Aorta (tissue), 5 donors: ENCODE measurements around the gene NTM. TPM values are rescaled to one million over a fixed set of nuclear protein-coding genes. Genes with fewer than 3 reads are reported as not detected.

Experiments used
- ATAC-seq: fragments of 200-7000 bp; cut with Tn5 transposase; one replicate; pipeline ENCODE4 v1.9.1; 2022; ENCODE audit warnings: moderate library complexity; ENCODE audit not compliant: low FRiP score
- DNase-seq, 2 donors: peaks; one replicate each; pipeline ENCODE4 v3.0.0-alpha.2; 2020
- H3K27ac ChIP-seq, 2 donors: one replicate each; pipeline ENCODE4 v1.5.1; 2013; ENCODE audit warnings: low read length in 2 of 2, mild to moderate bottlenecking in 2 of 2, moderate library complexity in 2 of 2, control low read depth in 1 of 2, inconsistent platforms in 1 of 2, low read depth in 1 of 2
- H3K27me3 ChIP-seq, 2 donors: one replicate each; pipeline ENCODE4 v1.6.1; 2013; ENCODE audit warnings: control low read depth in 1 of 2, low read length in 1 of 2, mild to moderate bottlenecking in 1 of 2, moderate library complexity in 1 of 2; ENCODE audit not compliant: insufficient read depth in 2 of 2, control insufficient read depth in 1 of 2
- H3K36me3 ChIP-seq, 2 donors: one replicate each; pipeline ENCODE4 v1.6.1; 2013; ENCODE audit warnings: control low read depth in 1 of 2, low read length in 1 of 2, mild to moderate bottlenecking in 1 of 2; ENCODE audit not compliant: insufficient read depth in 2 of 2, control insufficient read depth in 1 of 2
- H3K4me1 ChIP-seq, 2 donors: one replicate each; pipeline ENCODE4 v1.6.1; 2013; ENCODE audit warnings: low read length in 2 of 2, control low read depth in 1 of 2, mild to moderate bottlenecking in 1 of 2, moderate library complexity in 1 of 2; ENCODE audit not compliant: insufficient read depth in 2 of 2, control insufficient read depth in 1 of 2
- H3K4me3 ChIP-seq, 2 donors: one replicate each; pipeline ENCODE4 v1.5.1; 2013; ENCODE audit warnings: low read length in 2 of 2, control low read depth in 1 of 2, mild to moderate bottlenecking in 1 of 2
- H3K9me3 ChIP-seq: one replicate; pipeline ENCODE4 v1.6.1; 2013; ENCODE audit warnings: mild to moderate bottlenecking, low read length; ENCODE audit not compliant: control insufficient read depth
- WGBS, 2 donors: extraction: QIAGEN DNeasy Blood & Tissue Kit; methylation state at CpG; one replicate each; pipeline ENCODE4 v1.1.7; 2013; 5-methylcytosine and 5-hydroxymethylcytosine counted together
- intact Hi-C, 2 donors: fragments of 100-400 bp; cut with DNase I; formaldehyde crosslinking; loops; one replicate each; pipeline versions ENCODE4 v1.14.2 to v1.15.0; 2022
- polyA plus RNA-seq, 2 donors: library from polyadenylated mRNA; stranded (reverse); fragments of 200-250 nt; gene quantifications; one replicate each; pipeline ENCODE4 v1.2.3, GENCODE V29; 2013
- total RNA-seq, 2 donors: library from RNA; stranded (reverse); fragmentation: NEBNext Ultra II Directional; extraction: Animal tissue kit (Norgen Biotek cat#: 25700); gene quantifications; one replicate each; pipeline ENCODE4 v1.2.1, GENCODE V29; 2021
- donor health status: healthy with polysubstance abuse.
- donor health status: Bipolar disorder and iron deficiency.
- donor health status: DM: no; HTN: no; CAD: no.
- donor health status: DM: no; HTN: no; CAD: no.
- donor health status: DM: yes; HTN: yes; CAD: no.

NTM gene
- total and polyA plus RNA-seq, 4 donors: 0.28 to 5.3 (median 1.9) TPM; not detected in 1

GRCh38 chr11:132142554-132142953 lies 772.1 kb downstream of the NTM start:
- 81 to 83% methylated on average over 12 of the region's 12 CpGs for WGBS, 2 donors
- H3K9me3 ChIP-seq: no peaks in the 10 kb centered on the region
- no peaks in the 10 kb centered on the region for H3K36me3 ChIP-seq
- no peak overlapping the region for H3K4me3 ChIP-seq
- H3K4me1 ChIP-seq: no peaks in the 10 kb centered on the region
- ATAC-seq: no peak
- intact Hi-C loops: no loop called here
- DNase-seq: no peak
- no peaks in the 10 kb centered on the region for H3K27me3 ChIP-seq
- no peak overlapping the region for H3K27ac ChIP-seq

GRCh38 chr11:132147464-132147863 lies 777.0 kb downstream of the NTM start:
- DNase-seq (no peak), ATAC-seq (no peak)
- no peaks in the 10 kb centered on the region for H3K36me3 ChIP-seq
- intact Hi-C loops: no loop called here
- H3K4me1 ChIP-seq: no peaks in the 10 kb centered on the region
- no peaks in the 10 kb centered on the region for H3K27me3 ChIP-seq
- no peak overlapping the region for H3K4me3 ChIP-seq
- H3K27ac ChIP-seq: no peak overlapping the region
- no peaks in the 10 kb centered on the region for H3K9me3 ChIP-seq
- WGBS, 2 donors: 82 to 86% methylated on average over 7 of the region's 7 CpGs

- no peak overlapping the region for H3K4me3 ChIP-seq
- H3K27ac ChIP-seq: no peak overlapping the region
- DNase-seq (no peak), ATAC-seq (no peak)
- intact Hi-C loops: no loop called here
- no peaks in the 10 kb centered on the region for H3K27me3 ChIP-seq
- 69 to 78% methylated on average over 4 of the region's 4 CpGs for WGBS, 2 donors
- no peaks in the 10 kb centered on the region for H3K4me1 ChIP-seq
- H3K9me3 ChIP-seq: no peaks in the 10 kb centered on the region
- H3K36me3 ChIP-seq: no peaks in the 10 kb centered on the region
Measured at GRCh38 chr11:132154781-132155180, 784.4 kb downstream of the NTM start.

- Histone ChIP-seq H3K27ac (no peak overlapping the region), H3K36me3 (no peaks in the 10 kb centered on the region), H3K9me3 (no peaks in the 10 kb centered on the region), H3K4me3 (no peak overlapping the region), H3K27me3 (no peaks in the 10 kb centered on the region), H3K4me1 (no peaks in the 10 kb centered on the region)
- intact Hi-C loops: no loop called here
- DNase-seq (no peak), ATAC-seq (no peak)
- 81% methylated on average over 3 of the region's 3 CpGs for WGBS, 2 donors
Measured at GRCh38 chr11:132158091-132158490, 787.7 kb downstream of the NTM start.

GRCh38 chr11:132158696-132159095 lies 788.3 kb downstream of the NTM start:
- Histone ChIP-seq H3K27me3 (no peaks in the 10 kb centered on the region), H3K4me3 (no peak overlapping the region), H3K9me3 (no peaks in the 10 kb centered on the region), H3K36me3 (no peaks in the 10 kb centered on the region), H3K4me1 (no peaks in the 10 kb centered on the region), H3K27ac (no peak overlapping the region)
- no peak for ATAC-seq
- 74 to 76% methylated on average over 2 of the region's 2 CpGs for WGBS, 2 donors
- no peak for DNase-seq
- intact Hi-C loops: no loop called here

GRCh38 chr11:132161403-132162078 lies 791.1 kb downstream of the NTM start:
- H3K4me3 ChIP-seq: no peak overlapping the region
- no peak overlapping the region for H3K27ac ChIP-seq
- ATAC-seq (no peak), DNase-seq (no peak)
- H3K9me3 ChIP-seq: no peaks in the 10 kb centered on the region
- WGBS, 2 donors: 81 to 85% methylated on average over 26 of the region's 26 CpGs
- H3K36me3 ChIP-seq: no peaks in the 10 kb centered on the region
- intact Hi-C loops: no loop called here
- H3K4me1 ChIP-seq: no peaks in the 10 kb centered on the region
- H3K27me3 ChIP-seq: no peaks in the 10 kb centered on the region

GRCh38 chr11:132168344-132168981 lies 798.0 kb downstream of the NTM start:
- intact Hi-C loops: no loop called here
- Histone ChIP-seq H3K9me3 (no peaks in the 10 kb centered on the region), H3K36me3 (no peaks in the 10 kb centered on the region), H3K27me3 (no peaks in the 10 kb centered on the region), H3K27ac (no peak overlapping the region), H3K4me1 (no peaks in the 10 kb centered on the region), H3K4me3 (no peak overlapping the region)
- ATAC-seq (no peak), DNase-seq (no peak)
- WGBS, 2 donors: 51 to 60% methylated on average over 3 of the region's 3 CpGs

GRCh38 chr11:132171031-132171430 lies 800.6 kb downstream of the NTM start:
- intact Hi-C loops: no loop called here
- Histone ChIP-seq H3K4me3 (no peak overlapping the region), H3K4me1 (no peaks in the 10 kb centered on the region), H3K9me3 (no peaks in the 10 kb centered on the region), H3K36me3 (no peaks in the 10 kb centered on the region), H3K27ac (no peak overlapping the region), H3K27me3 (no peaks in the 10 kb centered on the region)
- DNase-seq (no peak), ATAC-seq (no peak)
- 73 to 77% methylated on average over 6 of the region's 6 CpGs for WGBS, 2 donors
